OCI-LY7 (cell line): ENCODE results near the gene WDR70.

Source experiments
- EZH2phosphoT487 ChIP-seq: fragments of 200-600 bp; sonication (generic); IDR thresholded peaks from 2 replicates; pipeline ENCODE4 v1.6.1; 2018; ENCODE audit warnings: low read depth, borderline replicate concordance, mild to moderate bottlenecking, mixed run types, antibody characterized with exemption, low read length, moderate library complexity, mixed read lengths
- TF ChIP-seq, protein P1 (sequence below): fragments of 200-600 bp; sonication (generic); conservative IDR thresholded peaks from 2 replicates; pipeline ENCODE4 v1.5.1; 2014; ENCODE audit warnings: mild to moderate bottlenecking, antibody characterized with exemption, low read length, moderate library complexity, mixed read lengths

DNA sequence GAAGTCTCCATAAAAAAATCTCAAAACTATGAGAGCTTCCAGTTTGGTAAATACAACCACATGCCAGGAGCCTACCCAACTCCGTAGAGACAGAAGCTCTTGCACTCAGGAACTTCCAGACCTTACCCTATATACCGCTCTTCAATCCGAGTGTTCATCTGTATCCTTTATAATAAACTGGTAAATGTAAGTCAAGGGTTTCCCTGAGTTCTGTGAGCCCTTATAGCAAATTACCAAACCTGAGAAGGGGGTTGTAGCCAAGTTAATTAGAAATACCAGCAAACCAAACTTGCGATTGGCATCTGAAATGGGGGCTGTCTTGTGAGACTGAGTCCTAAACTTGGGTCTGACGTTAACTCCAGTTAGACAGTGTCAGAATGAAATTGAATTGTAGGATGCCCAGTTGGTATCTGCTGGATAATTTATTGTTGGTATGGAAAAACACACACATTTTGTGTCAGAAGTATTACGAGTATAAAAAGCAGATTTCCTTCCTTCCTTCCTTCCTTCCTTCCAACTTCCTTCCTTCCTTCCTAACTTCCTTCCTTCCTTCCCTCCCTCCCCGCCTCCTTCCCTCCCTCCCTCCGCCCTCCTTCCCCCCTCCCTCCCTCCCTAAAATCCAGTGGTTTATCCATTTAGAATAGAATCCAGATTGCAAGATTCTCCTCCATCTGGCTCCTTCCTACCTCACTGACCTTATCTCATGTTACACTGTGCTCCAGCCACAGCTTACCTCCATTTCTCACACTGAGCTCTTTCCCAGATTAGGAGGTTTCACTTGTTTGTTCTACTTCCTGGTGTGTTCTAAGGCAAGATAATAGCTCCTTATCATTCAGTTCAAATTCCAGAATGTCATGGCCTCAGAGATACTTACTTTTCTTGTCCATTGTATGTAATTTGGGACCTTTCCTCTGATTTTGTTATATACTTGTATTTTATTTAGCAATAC is 196.7 kb downstream of the WDR70 start:
- TF ChIP-seq, protein P1, sequence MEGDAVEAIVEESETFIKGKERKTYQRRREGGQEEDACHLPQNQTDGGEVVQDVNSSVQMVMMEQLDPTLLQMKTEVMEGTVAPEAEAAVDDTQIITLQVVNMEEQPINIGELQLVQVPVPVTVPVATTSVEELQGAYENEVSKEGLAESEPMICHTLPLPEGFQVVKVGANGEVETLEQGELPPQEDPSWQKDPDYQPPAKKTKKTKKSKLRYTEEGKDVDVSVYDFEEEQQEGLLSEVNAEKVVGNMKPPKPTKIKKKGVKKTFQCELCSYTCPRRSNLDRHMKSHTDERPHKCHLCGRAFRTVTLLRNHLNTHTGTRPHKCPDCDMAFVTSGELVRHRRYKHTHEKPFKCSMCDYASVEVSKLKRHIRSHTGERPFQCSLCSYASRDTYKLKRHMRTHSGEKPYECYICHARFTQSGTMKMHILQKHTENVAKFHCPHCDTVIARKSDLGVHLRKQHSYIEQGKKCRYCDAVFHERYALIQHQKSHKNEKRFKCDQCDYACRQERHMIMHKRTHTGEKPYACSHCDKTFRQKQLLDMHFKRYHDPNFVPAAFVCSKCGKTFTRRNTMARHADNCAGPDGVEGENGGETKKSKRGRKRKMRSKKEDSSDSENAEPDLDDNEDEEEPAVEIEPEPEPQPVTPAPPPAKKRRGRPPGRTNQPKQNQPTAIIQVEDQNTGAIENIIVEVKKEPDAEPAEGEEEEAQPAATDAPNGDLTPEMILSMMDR = no peak
- no peak for TF ChIP-seq EZH2phosphoT487
